PC-3 (cell line): ENCODE measurements around the gene CMTM1. TPM values are rescaled to one million over a fixed set of nuclear protein-coding genes. Genes with fewer than 3 reads are reported as not detected.

ENCODE experiments used
- ATAC-seq: fragments of 200-7000 bp; cut with Tn5 transposase; 2 replicates; pipeline ENCODE4 v1.9.1; 2020; ENCODE audit warnings: mild to moderate bottlenecking, moderate library complexity
- BruUV-seq: library from RNA; stranded (reverse); fragments of 400-500 nt; replicated peaks from 2 replicates; lab custom pipeline; 2021; lab: Mats Ljungman, UMichigan
- CTCF ChIA-PET: fragments of 300-600 bp; sonication (Branson Sonifier 250); formaldehyde crosslinking; loops from one replicate; lab custom pipeline; 2022; ENCODE audit warnings: antibody characterized with exemption; lab: Charles Lee
- POLR2A ChIA-PET: fragments of 300-600 bp; sonication (Branson Sonifier 250); formaldehyde crosslinking; loops from one replicate; lab custom pipeline; 2022; ENCODE audit warnings: antibody characterized with exemption; ENCODE audit not compliant: unreplicated experiment; lab: Charles Lee
- DNase-seq: peaks from one replicate; pipeline ENCODE4 v3.0.0-alpha.2; 2015
- H2AFZ ChIP-seq: fragments of 300-600 bp; sonication (generic); 2 replicates; pipeline ENCODE4 v1.6.0; 2016; ENCODE audit warnings: antibody characterized with exemption, low read length
- H3F3A ChIP-seq: fragments of 300-600 bp; sonication (generic); one replicate; pipeline ENCODE4 v1.6.0; 2017; ENCODE audit warnings: antibody characterized with exemption, low read length, control low read depth, mild to moderate bottlenecking; ENCODE audit not compliant: unreplicated experiment
- H3K27ac ChIP-seq: fragments of 300-600 bp; sonication (generic); 2 replicates; pipeline ENCODE4 v1.5.1; 2016; ENCODE audit warnings: mild to moderate bottlenecking, low read length
- H3K27me3 ChIP-seq: fragments of 300-600 bp; sonication (generic); 2 replicates; pipeline ENCODE4 v1.6.1; 2016; ENCODE audit warnings: low read length, mixed read lengths
- H3K36me3 ChIP-seq: fragments of 300-600 bp; sonication (generic); 2 replicates; pipeline ENCODE4 v1.6.1; 2016; ENCODE audit warnings: low read depth, mixed run types, low read length, mixed read lengths
- H3K4me1 ChIP-seq: fragments of 300-600 bp; sonication (generic); 2 replicates; pipeline ENCODE4 v1.5.1; 2016; ENCODE audit warnings: low read length; ENCODE audit not compliant: insufficient read depth
- H3K4me2 ChIP-seq: fragments of 300-600 bp; sonication (generic); 2 replicates; pipeline ENCODE4 v1.6.0; 2016; ENCODE audit warnings: low read length
- H3K4me3 ChIP-seq: fragments of 300-600 bp; sonication (generic); 2 replicates; pipeline ENCODE4 v1.5.1; 2016; ENCODE audit warnings: mild to moderate bottlenecking, low read length, mixed read lengths
- H3K79me2 ChIP-seq: fragments of 300-600 bp; sonication (generic); 2 replicates; pipeline ENCODE4 v1.6.1; 2017; ENCODE audit warnings: low read length, mixed read lengths
- H3K9ac ChIP-seq: fragments of 300-600 bp; sonication (generic); 2 replicates; pipeline ENCODE4 v1.6.0; 2016; ENCODE audit warnings: mild to moderate bottlenecking, low read length
- H3K9me2 ChIP-seq: fragments of 300-600 bp; sonication (generic); replicated peaks from 2 replicates; pipeline ENCODE4 v1.6.1; 2016; ENCODE audit warnings: mixed run types, low read length, mixed read lengths
- H3K9me3 ChIP-seq: fragments of 300-600 bp; sonication (generic); 2 replicates; pipeline ENCODE4 v1.6.1; 2016; ENCODE audit warnings: low read length, mixed read lengths
- H4K20me1 ChIP-seq: fragments of 300-600 bp; sonication (generic); 2 replicates; pipeline ENCODE4 v1.6.1; 2016; ENCODE audit warnings: low read length, mixed read lengths
- CTCF ChIP-seq: fragments of 300-600 bp; sonication (generic); conservative IDR thresholded peaks from 2 replicates; pipeline ENCODE4 v1.5.1; 2017; ENCODE audit warnings: antibody characterized with exemption, low read depth, mild to moderate bottlenecking, low read length
- EZH2 ChIP-seq: fragments of 300-600 bp; sonication (generic); IDR thresholded peaks from one replicate; pipeline ENCODE4 v1.6.1; 2017; ENCODE audit warnings: antibody characterized with exemption, mild to moderate bottlenecking, low read length; ENCODE audit not compliant: unreplicated experiment
- EZH2phosphoT487 ChIP-seq: fragments of 300-600 bp; sonication (generic); IDR thresholded peaks from 2 replicates; pipeline ENCODE4 v1.6.1; 2018; ENCODE audit warnings: mild to moderate bottlenecking, antibody characterized with exemption, low read length, borderline replicate concordance
- intact Hi-C: fragments of 100-400 bp; cut with micrococcal nuclease; formaldehyde crosslinking; loops from 2 replicates; pipeline ENCODE4 v1.9.0; 2023
- total RNA-seq: library from RNA; depleted of rRNA; stranded (reverse); fragments of >200 nt; gene quantifications from 2 replicates; pipeline ENCODE4 v1.2.3, GENCODE V29; 2014

The CMTM1 gene
- total RNA-seq, 1 experiment from 2014 or later: 1.4 TPM

GRCh38 chr16:66569131-66569530 lies 2.9 kb downstream of the CMTM1 start:
- no peaks in the 10 kb centered on the region for H3K27me3 ChIP-seq
- H3K36me3 ChIP-seq: no peaks in the 10 kb centered on the region
- no peaks in the 10 kb centered on the region for H3F3A ChIP-seq
- BruUV-seq: no TSS peak
- DNase-seq (peak; percentile 14), ATAC-seq (no peak)
- ChIA-PET POLR2A (no interaction called here), CTCF (interaction anchor here (0.6 kb wide), 1 partner anchor 340 kb away, joined by 3 read pairs; no protein-coding TSS in a partner anchor)
- intact Hi-C loops: no loop called here
- H3K9me3 ChIP-seq: no peaks in the 10 kb centered on the region
- no peaks in the 10 kb centered on the region for H3K9me2 ChIP-seq
- TF ChIP-seq EZH2 (no peak), CTCF (no peak), EZH2phosphoT487 (no peak)
- no peak overlapping the region for H3K9ac ChIP-seq
- H3K4me2 ChIP-seq: no peak overlapping the region
- peaks cover 12% of the 10 kb centered on the region for H3K4me1 ChIP-seq
- H2AFZ ChIP-seq: no peak overlapping the region
- no peaks in the 10 kb centered on the region for H3K79me2 ChIP-seq
- no peak overlapping the region for H3K4me3 ChIP-seq
- no peaks in the 10 kb centered on the region for H4K20me1 ChIP-seq
- H3K27ac ChIP-seq: no peak overlapping the region

GRCh38 chr16:66569827-66570405 lies 3.7 kb downstream of the CMTM1 start:
- Histone ChIP-seq H2AFZ (no peak overlapping the region), H3K79me2 (no peaks in the 10 kb centered on the region), H4K20me1 (no peaks in the 10 kb centered on the region), H3K9ac (no peak overlapping the region), H3K27ac (no peak overlapping the region), H3K4me1 (peaks cover 12% of the 10 kb centered on the region), H3K4me3 (no peak overlapping the region), H3K4me2 (no peak overlapping the region), H3K36me3 (no peaks in the 10 kb centered on the region), H3F3A (no peaks in the 10 kb centered on the region), H3K9me3 (no peaks in the 10 kb centered on the region), H3K9me2 (no peaks in the 10 kb centered on the region), H3K27me3 (no peaks in the 10 kb centered on the region)
- POLR2A ChIA-PET: no interaction called here
- CTCF ChIA-PET: interaction anchor here (0.6 kb wide), 1 partner anchor 339 kb away, joined by 3 read pairs; no protein-coding TSS in a partner anchor
- DNase-seq (peak; percentile 39), ATAC-seq (peak; percentile 20)
- no TSS peak for BruUV-seq
- TF ChIP-seq EZH2: no peak
- no peak for TF ChIP-seq CTCF
- no peak for TF ChIP-seq EZH2phosphoT487
- intact Hi-C loops: no loop called here

GRCh38 chr16:66572356-66572755 lies 6.1 kb downstream of the CMTM1 start:
- TF ChIP-seq EZH2phosphoT487 (no peak), EZH2 (no peak), CTCF (no peak)
- BruUV-seq: no TSS peak
- Histone ChIP-seq H3K36me3 (no peaks in the 10 kb centered on the region), H3F3A (no peaks in the 10 kb centered on the region), H3K9me2 (no peaks in the 10 kb centered on the region), H3K27me3 (no peaks in the 10 kb centered on the region), H3K4me2 (no peak overlapping the region), H3K79me2 (no peaks in the 10 kb centered on the region), H3K9ac (no peak overlapping the region), H2AFZ (no peak overlapping the region), H3K27ac (no peak overlapping the region), H3K9me3 (no peaks in the 10 kb centered on the region), H4K20me1 (no peaks in the 10 kb centered on the region), H3K4me3 (no peak overlapping the region), H3K4me1 (peaks cover 12% of the 10 kb centered on the region)
- ATAC-seq (no peak), DNase-seq (no peak)
- ChIA-PET CTCF (no interaction called here), POLR2A (interaction anchor here (0.6 kb wide), 1 partner anchor 19 kb away, joined by 3 read pairs; no protein-coding TSS in a partner anchor)
- intact Hi-C loops: no loop called here
